GM18873 (cell line): ENCODE data around the gene USP33.
"Not testable (repeated sequence)": the region's sequence is repeated elsewhere in the genome, so short reads cannot be mapped to it uniquely, and the experiment has no call there.

ENCODE experiments used
- ATAC-seq: cut with Tn5 transposase; IDR thresholded peaks from one replicate; pipeline ENCODE4 v1.9.1; 2021; ENCODE audit warnings: mild to moderate bottlenecking, moderate library complexity, moderate number of reproducible peaks; ENCODE audit not compliant: unreplicated experiment, low FRiP score

The USP33 gene

GRCh38 chr1:77741316-77741715 is 18.3 kb downstream of the USP33 start:
- ATAC-seq = no peak

- ATAC-seq = no peak
Observed at GRCh38 chr1:77739235-77739634, 20.4 kb downstream of the USP33 start.

DNA sequence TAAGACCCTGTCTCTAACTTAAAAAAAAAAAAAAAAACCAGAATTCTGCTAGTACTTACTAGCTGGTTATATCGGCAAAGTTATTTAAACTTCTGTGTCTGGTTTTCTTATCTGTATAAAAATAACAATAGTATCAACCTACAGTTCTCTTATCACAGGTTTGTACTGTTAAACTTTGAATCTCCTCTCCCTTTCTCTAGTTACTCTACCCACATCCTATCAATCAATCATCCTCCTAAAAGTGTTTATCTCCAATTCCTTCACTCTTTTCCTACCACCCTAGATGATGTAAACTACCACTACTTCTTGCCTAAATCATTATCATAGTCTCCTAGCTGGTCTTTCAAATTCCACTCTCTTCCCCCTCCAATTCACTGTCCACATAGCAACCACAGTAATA is 27.6 kb downstream of the USP33 start:
- ATAC-seq = no peak

DNA sequence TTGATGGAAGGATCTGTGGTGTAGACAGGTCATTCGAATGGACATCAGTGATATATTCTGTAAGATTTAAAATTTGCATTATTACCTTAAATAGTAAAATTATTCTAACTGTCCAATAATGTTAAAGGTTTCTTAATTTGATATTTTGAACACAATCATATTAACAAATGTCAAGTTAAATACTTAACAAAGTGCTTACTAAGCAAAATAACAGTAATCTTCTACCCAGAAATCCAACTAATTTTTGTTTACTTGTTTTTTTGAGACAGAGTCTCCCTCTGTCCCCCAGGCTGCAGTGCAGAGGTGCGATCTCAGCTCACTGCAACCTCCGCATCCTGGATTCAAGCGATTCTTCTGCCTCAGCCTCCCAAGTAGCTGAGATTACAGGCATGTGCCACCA is 33.9 kb downstream of the USP33 start:
- ATAC-seq = no peak

- ATAC-seq = no peak
Observed at GRCh38 chr1:77718181-77718580, 41.5 kb downstream of the USP33 start.

DNA sequence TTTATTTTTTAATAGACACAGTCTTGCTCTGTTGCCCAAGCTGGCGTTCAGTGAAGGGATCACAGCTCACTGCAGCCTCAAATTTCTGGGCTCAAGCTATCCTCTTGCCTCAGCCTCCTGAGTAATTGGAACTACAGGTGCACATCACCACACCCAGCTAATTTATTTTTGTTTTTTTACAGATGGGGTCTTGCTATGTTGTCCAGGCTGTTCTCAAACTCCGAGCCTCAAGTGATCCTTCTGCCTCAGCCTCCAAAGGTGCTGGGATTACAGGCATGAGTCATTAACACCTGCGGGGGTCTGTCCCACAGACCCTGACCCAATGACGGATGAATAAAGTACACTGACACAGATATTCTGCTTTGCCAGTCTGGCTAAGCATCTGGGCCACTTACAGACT is 43.6 kb downstream of the USP33 start:
- ATAC-seq = no peak

DNA sequence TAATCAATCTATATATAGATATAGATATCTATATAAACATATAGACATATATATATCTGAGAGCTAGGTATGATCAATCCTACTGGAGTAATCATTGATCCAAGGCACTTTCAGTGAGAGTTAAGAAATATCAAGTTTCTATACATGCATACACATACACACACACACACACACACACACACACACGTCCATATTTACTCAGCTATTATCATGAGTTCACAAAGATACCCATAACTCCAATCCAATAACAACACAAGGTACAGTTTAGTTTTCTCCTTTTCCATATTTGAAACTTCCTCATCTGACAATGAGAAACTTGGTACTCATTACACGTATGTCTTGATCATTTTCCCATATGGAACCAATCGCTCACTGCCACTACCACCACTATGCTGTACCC is 49.9 kb downstream of the USP33 start:
- ATAC-seq = no peak

DNA sequence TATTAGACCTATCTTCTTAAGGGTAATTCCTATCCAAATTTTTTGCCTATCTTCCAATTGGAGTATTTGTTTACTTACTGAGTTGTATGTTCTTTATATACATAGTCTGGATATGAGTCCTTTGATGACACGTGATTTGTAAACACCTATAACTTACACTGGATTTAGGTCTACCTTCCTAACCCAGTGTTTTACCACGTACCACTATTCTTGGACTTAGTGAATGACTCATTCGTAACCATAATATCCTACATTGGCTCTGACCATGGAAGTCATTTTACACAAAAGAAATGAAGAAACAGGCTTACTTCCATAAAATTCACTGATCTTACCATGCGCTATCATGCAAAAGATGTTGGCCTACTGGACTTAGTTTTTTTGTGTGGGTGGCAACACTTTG is 53.3 kb downstream of the USP33 start:
- ATAC-seq = no peak

DNA sequence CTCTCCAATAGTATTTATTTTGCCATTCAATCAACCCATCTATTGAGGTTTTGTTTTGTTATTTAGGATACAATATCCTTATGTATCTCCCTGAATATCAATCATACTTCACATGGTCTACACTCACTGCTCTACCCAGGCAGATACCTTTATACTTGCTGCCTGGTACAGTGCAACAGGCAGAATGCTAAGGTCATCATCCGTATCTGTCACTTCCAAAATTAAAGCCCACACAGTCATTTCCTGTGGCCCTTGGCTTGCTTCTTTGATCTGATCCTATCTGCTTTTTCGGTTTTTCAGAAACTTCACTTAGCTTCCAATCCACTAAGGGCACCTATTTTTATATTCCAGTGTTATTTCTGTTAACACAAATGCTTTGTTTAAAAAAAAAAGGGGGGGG is 54.9 kb downstream of the USP33 start:
- ATAC-seq = no peak

GRCh38 chr1:77699673-77700072 is 60.0 kb downstream of the USP33 start:
- not testable (repeated sequence) for ATAC-seq

DNA sequence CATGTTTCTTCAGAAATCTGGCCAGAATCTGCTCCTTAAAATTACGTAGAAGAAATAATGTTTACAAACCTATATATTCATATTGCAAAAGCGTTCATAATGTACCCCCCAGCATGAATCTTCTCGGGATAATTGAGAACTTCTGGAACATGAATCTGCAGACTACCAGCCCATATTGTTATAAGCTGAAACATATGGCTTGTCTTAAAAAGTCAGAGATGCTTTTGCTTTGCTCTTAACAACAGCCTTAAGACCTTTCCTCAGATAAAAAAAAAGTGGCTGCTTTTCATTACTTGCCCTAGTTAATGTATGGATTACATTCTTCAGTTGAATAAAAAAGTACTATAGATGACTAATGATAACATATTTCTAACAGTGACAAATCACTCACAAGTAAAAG is 62.2 kb downstream of the USP33 start:
- ATAC-seq = no peak

- no peak for ATAC-seq
Observed at GRCh38 chr1:77688939-77689338, 70.7 kb downstream of the USP33 start.

DNA sequence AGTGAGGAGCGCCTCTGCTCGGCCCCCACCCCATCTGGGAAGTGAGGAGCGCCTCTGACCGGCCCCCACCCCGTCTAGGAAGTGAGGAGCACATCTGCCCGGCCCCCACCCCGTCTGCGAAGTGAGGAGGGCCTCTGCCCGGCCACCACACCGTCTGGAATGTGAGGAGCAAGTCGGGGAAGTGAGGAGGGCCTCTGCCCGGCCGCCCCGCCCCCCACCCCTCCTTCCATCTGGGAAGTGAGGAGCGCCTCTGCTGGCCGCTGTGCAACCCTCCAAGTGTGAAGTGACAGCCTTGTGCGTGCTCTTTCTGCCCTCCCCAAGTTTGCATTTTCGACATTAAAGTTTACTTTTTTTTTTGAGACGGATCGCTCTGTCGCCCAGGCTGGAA is 72.1 kb downstream of the USP33 start:
- no peak for ATAC-seq

- no peak for ATAC-seq
Observed at GRCh38 chr1:77686796-77687518, 72.7 kb downstream of the USP33 start.

DNA sequence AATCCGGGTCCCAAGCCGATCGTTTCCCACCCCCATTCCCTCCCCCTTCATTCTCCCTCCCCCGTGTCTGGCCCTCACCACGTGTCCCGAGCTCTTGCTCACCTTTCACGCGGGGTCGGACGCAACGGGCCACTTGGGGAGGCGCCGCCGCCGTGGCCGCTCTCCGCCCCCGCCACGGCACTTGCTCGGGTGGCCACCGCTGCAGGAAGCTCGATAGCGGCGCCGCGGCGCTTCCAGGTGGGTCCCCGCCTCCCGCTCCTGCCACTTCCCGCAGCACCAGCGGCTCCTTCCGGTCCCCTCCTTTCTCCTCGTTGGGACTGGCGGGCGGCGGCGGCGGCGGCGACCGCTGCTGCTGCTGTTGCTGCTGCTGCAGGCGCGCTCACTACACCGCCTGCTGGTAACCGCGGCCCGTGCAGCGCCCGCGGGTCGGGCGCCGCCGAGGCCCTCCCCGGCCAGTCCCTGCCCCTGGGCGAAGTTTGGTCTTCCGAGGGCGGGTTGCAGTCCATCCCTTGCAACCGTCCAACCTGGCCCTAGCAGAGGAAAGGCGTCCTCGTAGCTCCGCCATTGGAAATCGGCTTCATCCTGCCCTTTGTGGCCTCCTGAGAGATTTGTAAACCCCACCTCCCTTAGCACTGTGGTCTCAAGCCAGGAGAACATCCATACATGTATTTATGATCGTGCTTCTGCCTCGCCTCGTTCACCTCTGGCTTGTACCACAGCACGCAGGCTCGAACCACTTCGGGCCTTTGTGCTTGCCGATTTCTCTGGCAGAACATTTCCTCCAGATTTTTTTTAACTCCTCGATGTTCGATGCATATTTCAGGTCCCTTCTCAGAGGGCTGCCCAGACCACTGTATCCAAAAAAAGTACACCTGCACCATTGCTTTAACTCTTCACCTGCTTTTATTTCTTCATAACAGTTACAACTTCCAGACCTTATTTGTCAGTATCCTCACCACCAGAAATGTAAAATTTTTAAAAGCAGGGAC is 76.2 kb downstream of the USP33 start:
- peak; percentile 57 for ATAC-seq

GRCh38 chr1:77682460-77683159 is 77.0 kb downstream of the USP33 start, which contains the start of gene ZZZ3:
ZZZ3 (minus strand) TSS chr1:77682658; CDS start chr1:77633354, 49,304 bp downstream.
- ATAC-seq = peak; percentile 84

DNA sequence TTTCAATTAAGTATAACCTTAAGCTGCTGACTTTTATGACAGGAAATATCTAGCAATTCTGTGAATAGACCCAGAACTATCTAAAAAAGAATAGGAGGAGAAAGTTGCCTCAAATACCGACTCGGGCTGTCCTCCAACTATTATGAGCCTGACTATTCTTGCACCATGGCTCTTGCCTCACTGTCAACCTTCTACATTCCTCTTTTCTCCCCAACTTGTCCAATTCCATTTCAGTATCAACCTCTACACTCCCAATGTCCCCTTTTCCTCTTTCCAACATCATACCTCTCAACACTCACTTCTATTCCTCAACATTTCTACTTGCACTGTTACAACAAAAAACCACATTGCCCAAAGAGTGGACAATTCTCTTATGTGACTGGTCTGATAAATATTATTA is 79.5 kb downstream of the USP33 start:
- ATAC-seq = no peak

DNA sequence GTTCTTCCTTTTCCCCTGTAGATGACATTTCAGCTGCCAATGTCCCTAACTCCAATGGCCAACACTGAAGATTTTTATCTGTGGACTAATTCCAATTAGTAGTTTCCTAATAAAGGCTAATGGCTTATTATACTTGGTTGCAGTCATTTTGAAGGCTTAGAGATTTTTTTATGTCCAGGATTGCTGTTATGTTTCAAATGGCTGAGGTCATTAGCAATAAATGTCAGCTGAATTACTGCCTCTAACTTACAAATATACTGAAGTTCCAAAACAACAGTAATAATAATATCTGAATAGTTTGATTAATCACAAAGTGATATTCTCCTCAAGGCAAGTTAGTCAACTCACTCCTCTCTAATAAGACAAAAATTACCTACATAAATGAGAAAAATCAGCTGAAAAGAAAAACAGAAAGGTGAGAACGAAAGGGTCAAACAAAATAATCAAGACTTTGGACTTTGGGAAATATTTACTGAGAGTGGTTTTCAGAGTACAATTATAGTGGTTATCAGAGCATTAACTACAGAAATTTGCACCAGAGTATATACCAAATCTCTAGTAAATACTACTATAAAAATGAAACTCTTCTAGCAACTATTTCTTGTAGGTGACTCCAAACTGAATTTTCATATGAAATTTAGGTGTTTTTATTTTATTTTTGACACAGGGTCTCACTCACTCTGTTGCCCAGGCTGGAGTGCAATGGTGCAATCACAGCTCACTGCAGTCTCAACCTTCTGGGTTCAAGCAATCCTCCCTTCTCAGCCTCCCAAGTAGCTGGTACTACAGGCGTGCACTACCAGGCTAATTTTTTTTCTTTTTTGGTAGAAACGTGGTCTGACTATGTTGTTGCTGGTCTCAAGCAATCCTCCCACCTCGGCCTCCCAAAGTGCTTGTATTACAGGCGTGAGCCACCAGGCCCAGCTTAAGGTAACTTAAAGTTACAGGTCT is 80.7 kb downstream of the USP33 start:
- ATAC-seq = no peak

DNA sequence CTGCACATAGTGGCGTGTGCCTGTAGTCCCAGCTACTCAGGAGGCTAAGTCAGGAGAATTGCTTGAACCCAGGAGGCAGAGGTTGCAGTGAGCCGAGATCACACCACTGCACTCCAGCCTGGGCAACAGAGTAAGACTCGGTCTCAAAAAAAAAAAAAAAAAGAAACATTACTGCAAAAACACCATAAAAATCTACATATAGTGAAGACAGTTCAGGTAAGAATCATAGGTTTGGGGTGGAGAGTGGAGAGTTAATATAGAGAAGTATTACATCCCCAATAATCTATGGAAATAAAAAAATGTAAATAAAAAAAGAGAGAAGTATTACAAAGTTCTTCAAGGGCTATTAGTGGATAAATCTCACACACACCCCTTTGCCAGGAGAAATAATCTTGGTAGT is 84.8 kb downstream of the USP33 start:
- not testable (repeated sequence) for ATAC-seq
